Neural progenitor cell (in vitro differentiated cells): Measurements from ENCODE around the gene GORASP1. TPM values are rescaled to one million over a fixed set of nuclear protein-coding genes. Genes with fewer than 3 reads are reported as not detected.

ENCODE experiments used
- DNase-seq: peaks from one replicate; pipeline ENCODE4 v3.0.0-alpha.2; 2016; ENCODE audit warnings: low spot score
- H2AFZ ChIP-seq: fragments of 200-600 bp; sonication (generic); replicated peaks from 2 replicates; pipeline ENCODE4 v1.6.1; 2016; ENCODE audit warnings: antibody characterized with exemption
- H3F3A ChIP-seq: fragments of 200-600 bp; sonication (generic); 2 replicates; pipeline ENCODE4 v1.6.1; 2016; ENCODE audit warnings: antibody characterized with exemption, low read depth
- H3K27ac ChIP-seq: fragments of 200-600 bp; sonication (generic); 2 replicates; pipeline ENCODE4 v1.5.1; 2016; ENCODE audit warnings: mild to moderate bottlenecking
- H3K27me3 ChIP-seq: fragments of 200-600 bp; sonication (generic); 2 replicates; pipeline ENCODE4 v1.6.1; 2016; ENCODE audit warnings: mild to moderate bottlenecking, moderate library complexity
- H3K36me3 ChIP-seq: fragments of 200-600 bp; sonication (generic); 2 replicates; pipeline ENCODE4 v1.5.1; 2016
- H3K4me1 ChIP-seq: fragments of 200-600 bp; sonication (generic); 2 replicates; pipeline ENCODE4 v1.6.1; 2016; ENCODE audit warnings: mixed run types
- H3K4me2 ChIP-seq: fragments of 200-600 bp; sonication (generic); 2 replicates; pipeline ENCODE4 v1.6.1; 2016
- H3K4me3 ChIP-seq: fragments of 200-600 bp; sonication (generic); 2 replicates; pipeline ENCODE4 v1.5.1; 2016
- H3K79me2 ChIP-seq: fragments of 200-600 bp; sonication (generic); 2 replicates; pipeline ENCODE4 v1.6.1; 2016; ENCODE audit warnings: low read depth
- H3K9ac ChIP-seq: fragments of 200-600 bp; sonication (generic); 2 replicates; pipeline ENCODE4 v1.6.1; 2016
- H3K9me3 ChIP-seq: fragments of 200-600 bp; sonication (generic); 2 replicates; pipeline ENCODE4 v1.5.1; 2016; ENCODE audit warnings: low read depth
- H4K20me1 ChIP-seq: fragments of 200-600 bp; sonication (generic); 2 replicates; pipeline ENCODE4 v1.6.1; 2016; ENCODE audit warnings: low read depth
- H3K27ac Mint-ChIP-seq: 3 replicates; pipeline ENCODE4 v1.8.0; 2021; ENCODE audit warnings: mixed read lengths
- H3K27me3 Mint-ChIP-seq: 2 replicates; pipeline ENCODE4 v1.8.0; 2022; ENCODE audit warnings: low read depth, mild to moderate bottlenecking, inconsistent platforms, moderate library complexity, mixed read lengths; ENCODE audit not compliant: insufficient read depth
- H3K36me3 Mint-ChIP-seq: 3 replicates; pipeline ENCODE4 v1.8.0; 2021; ENCODE audit warnings: mixed read lengths
- H3K4me1 Mint-ChIP-seq: 3 replicates; pipeline ENCODE4 v1.8.0; 2021; ENCODE audit warnings: mixed read lengths
- H3K4me3 Mint-ChIP-seq: 3 replicates; pipeline ENCODE4 v1.8.0; 2021; ENCODE audit warnings: mild to moderate bottlenecking, moderate library complexity, mixed read lengths
- H3K9me3 Mint-ChIP-seq: 3 replicates; pipeline ENCODE4 v1.8.0; 2020; ENCODE audit warnings: mixed read lengths
- EZH2 ChIP-seq: fragments of 200-600 bp; sonication (generic); IDR thresholded peaks from 2 replicates; pipeline ENCODE4 v1.6.1; 2017; ENCODE audit warnings: antibody characterized with exemption, mild to moderate bottlenecking, moderate library complexity
- EZH2phosphoT487 ChIP-seq: fragments of 200-600 bp; sonication (generic); IDR thresholded peaks from 2 replicates; pipeline ENCODE4 v1.6.1; 2017; ENCODE audit warnings: antibody characterized with exemption
- microRNA-seq: library from miRNA; unstranded; fragments of <30 nt; microRNA quantifications from one replicate; pipeline ENCODE4, GENCODE V29; 2016
- total RNA-seq: library from RNA; depleted of rRNA; stranded (reverse); fragments of >200 nt; gene quantifications from 2 replicates; pipeline ENCODE4 v1.2.3, GENCODE V29; 2015; ENCODE audit warnings: low replicate concordance
- TF ChIP-seq, protein P1 (sequence below): fragments of 200-600 bp; sonication (generic); IDR thresholded peaks from 2 replicates; pipeline ENCODE4 v1.5.1; 2017; ENCODE audit warnings: antibody characterized with exemption, mild to moderate bottlenecking

The GORASP1 gene
- total RNA-seq, 1 donor from 2014 or later: 18.0 TPM

DNA sequence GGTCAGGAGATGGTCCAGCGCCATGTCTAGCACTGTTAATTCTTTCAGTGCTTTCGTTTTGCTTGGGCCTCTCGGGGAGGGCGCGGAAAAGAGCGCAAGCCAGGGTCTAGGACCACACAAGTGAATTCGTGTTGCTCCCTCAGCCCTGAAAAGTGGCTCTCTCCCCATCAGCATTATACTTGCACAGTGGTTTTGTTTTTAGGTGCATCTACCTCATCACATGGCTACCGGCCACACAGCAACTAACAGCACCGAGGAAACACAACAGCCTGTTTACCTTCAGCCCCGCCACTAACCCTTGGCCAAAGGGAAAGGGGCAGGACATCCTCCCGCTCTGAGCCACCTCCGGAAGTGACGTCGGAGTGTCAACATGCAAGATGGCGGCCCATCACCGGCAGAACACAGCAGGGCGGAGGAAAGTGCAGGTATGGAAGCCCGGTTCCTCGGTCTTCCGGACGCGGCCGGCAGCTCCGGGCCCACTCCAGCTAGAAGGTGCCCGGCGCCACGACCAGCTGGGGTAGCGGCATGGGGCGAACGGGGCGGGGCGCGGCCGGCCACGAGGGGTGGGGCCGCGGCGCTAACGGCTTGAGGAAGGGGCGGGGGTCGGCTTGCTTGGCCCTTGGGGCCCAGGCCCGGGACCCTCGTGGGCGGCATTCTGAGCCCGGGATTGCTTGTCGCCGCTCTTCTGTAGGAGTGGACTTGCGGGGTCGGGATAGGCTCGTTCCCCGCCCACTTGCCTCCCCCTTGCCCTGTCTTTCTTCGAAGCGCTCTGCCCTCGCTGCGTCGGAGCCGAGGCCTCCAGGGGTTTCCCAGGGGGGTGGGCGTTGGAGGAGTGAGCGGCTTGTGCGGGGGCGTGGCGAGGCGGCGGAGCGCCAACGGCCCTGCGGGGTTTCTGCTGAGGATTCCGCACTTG lies 55.5 kb downstream of the GORASP1 start, which contains the start of the genes SCN11A and WDR48:
TSS of gene SCN11A (minus strand) at position 296 of the 913 bp plus-strand sequence. CDS start 101,582 bp downstream, outside the sequence.
TSS of gene WDR48 (plus strand) at position 368 of the 913 bp plus-strand sequence. CDS start at position 378, 10 bp downstream.
- DNase-seq: peak; percentile 97
- Histone ChIP-seq H3K9ac (peak within 1 kb of the TSS; percentile 80), H3K4me1 (peaks cover 19% of the 10 kb centered on the region), H3K9me3 (no peaks in the 10 kb centered on the region), H3K27ac (peak within 1 kb of the TSS; percentile 98), H3K79me2 (peaks cover 45% of the 10 kb centered on the region), H3K4me3 (peak within 1 kb of the TSS; percentile 85), H3F3A (peaks cover 25% of the 10 kb centered on the region), H2AFZ (peak within 1 kb of the TSS; percentile 92), H3K36me3 (no peaks in the 10 kb centered on the region), H3K27me3 (no peaks in the 10 kb centered on the region), H3K4me2 (peak within 1 kb of the TSS; percentile 68), H4K20me1 (peaks cover 43% of the 10 kb centered on the region)
- no peaks in the 10 kb centered on the region for H3K36me3 Mint-ChIP-seq
- H3K27ac Mint-ChIP-seq: peak within 1 kb of the TSS; percentile 98
- peak within 1 kb of the TSS; percentile 98 for H3K4me3 Mint-ChIP-seq
- H3K9me3 Mint-ChIP-seq: no peaks in the 10 kb centered on the region
- no peak for TF ChIP-seq EZH2phosphoT487
- TF ChIP-seq EZH2: peak; percentile 64
- H3K27me3 Mint-ChIP-seq: no peaks in the 10 kb centered on the region
- peaks cover 19% of the 10 kb centered on the region for H3K4me1 Mint-ChIP-seq

DNA sequence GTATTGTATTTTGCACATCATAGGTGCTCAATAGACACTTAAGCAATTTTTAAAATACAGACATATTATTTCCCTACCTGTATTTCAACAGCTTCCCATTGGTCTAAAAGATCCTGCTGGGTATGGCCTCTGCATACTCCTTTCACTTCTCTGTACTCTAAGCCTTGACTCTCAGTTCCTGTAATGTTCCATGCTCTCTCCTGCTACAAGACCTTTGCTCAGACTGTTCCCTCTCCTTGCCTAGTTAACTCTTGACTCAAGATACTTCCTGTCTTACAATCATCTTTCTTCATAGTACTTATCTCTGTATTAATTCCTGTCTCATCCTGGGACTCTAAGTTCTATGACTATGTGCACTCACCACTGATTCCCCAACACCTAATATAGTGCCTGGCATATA lies 57.4 kb downstream of the GORASP1 start:
- Mint-ChIP-seq H3K27ac (no peak overlapping the region), H3K9me3 (no peaks in the 10 kb centered on the region), H3K4me3 (no peak overlapping the region), H3K36me3 (no peaks in the 10 kb centered on the region), H3K4me1 (peaks cover 15% of the 10 kb centered on the region), H3K27me3 (no peaks in the 10 kb centered on the region)
- Histone ChIP-seq H3K79me2 (peaks cover 26% of the 10 kb centered on the region), H3K4me3 (no peak overlapping the region), H3K9ac (no peak overlapping the region), H3K27me3 (no peaks in the 10 kb centered on the region), H3K9me3 (no peaks in the 10 kb centered on the region), H4K20me1 (peaks cover 25% of the 10 kb centered on the region), H3K4me2 (no peak overlapping the region), H3F3A (peaks cover 17% of the 10 kb centered on the region), H3K27ac (no peak overlapping the region), H3K4me1 (peaks cover 11% of the 10 kb centered on the region), H3K36me3 (no peaks in the 10 kb centered on the region), H2AFZ (no peak overlapping the region)
- TF ChIP-seq EZH2phosphoT487 (no peak), EZH2 (no peak)
- TF ChIP-seq, protein P1, sequence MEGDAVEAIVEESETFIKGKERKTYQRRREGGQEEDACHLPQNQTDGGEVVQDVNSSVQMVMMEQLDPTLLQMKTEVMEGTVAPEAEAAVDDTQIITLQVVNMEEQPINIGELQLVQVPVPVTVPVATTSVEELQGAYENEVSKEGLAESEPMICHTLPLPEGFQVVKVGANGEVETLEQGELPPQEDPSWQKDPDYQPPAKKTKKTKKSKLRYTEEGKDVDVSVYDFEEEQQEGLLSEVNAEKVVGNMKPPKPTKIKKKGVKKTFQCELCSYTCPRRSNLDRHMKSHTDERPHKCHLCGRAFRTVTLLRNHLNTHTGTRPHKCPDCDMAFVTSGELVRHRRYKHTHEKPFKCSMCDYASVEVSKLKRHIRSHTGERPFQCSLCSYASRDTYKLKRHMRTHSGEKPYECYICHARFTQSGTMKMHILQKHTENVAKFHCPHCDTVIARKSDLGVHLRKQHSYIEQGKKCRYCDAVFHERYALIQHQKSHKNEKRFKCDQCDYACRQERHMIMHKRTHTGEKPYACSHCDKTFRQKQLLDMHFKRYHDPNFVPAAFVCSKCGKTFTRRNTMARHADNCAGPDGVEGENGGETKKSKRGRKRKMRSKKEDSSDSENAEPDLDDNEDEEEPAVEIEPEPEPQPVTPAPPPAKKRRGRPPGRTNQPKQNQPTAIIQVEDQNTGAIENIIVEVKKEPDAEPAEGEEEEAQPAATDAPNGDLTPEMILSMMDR: no peak
- DNase-seq: no peak

Small RNAs within 50 kb of the gene (microRNA-seq; reads per million reads assigned to microRNA genes)
- gene MIR6822: 0.54 reads per million

Other genes starting within 250 kb of the GORASP1 start
- 0.69 and 0.81 TPM in 2 replicates for gene SCN11A, start 55.7 kb downstream of the GORASP1 start, total RNA-seq
- gene WDR48, start 55.6 kb downstream of the GORASP1 start, total RNA-seq: 76.3 and 127 TPM in 2 replicates
- gene TTC21A, start 53 bp upstream of the GORASP1 start, total RNA-seq: 1.2 and 2.3 TPM in 2 replicates
- 1.9 and 6.5 TPM in 2 replicates for gene CSRNP1, start 46.0 kb upstream of the GORASP1 start, total RNA-seq
- gene XIRP1, start 85.0 kb upstream of the GORASP1 start, total RNA-seq: not detected in 2 replicates
- gene CX3CR1, start 172.4 kb upstream of the GORASP1 start, total RNA-seq: 0.06 TPM in 1 of 2 replicates, not detected in the other
- not detected in 2 replicates for gene CCR8, start 222.1 kb upstream of the GORASP1 start, total RNA-seq